SK-N-SH (cell line): ENCODE data around the gene ZNF189.

Experiments used
- CTCF ChIP-seq: fragments of 200-600 bp; sonication (generic); IDR thresholded peaks from 2 replicates; pipeline ENCODE4 v1.6.1; 2017; ENCODE audit warnings: antibody characterized with exemption, mild to moderate bottlenecking, moderate library complexity
- EP300 ChIP-seq, 2 experiments: IDR thresholded peaks; 2 replicates each; pipeline versions ENCODE4 v1.4.0 to v1.6.1; 2012; ENCODE audit warnings: borderline replicate concordance in 1 of 2, low read depth in 1 of 2, low read length in 1 of 2
- JUND ChIP-seq: IDR thresholded peaks from 2 replicates; pipeline ENCODE4 v1.4.0; 2012

- TF ChIP-seq CTCF (no peak), EP300 (IDR thresholded peaks at IDR 0.05; ENCODE audit: borderline replicate concordance in 1 of 2, low read depth in 1 of 2, low read length in 1 of 2) (no peak), JUND (no peak)
Observed at GRCh38 chr9:101453776-101454570, 55.3 kb downstream of the ZNF189 start.
